Stimulated activated CD8-positive, alpha-beta memory T cell treated with anti-CD3 and anti-CD28 coated beads, Interleukin-7, amount 100 ng/mL, for 48 hours (primary cell): ENCODE measurements around the gene SLC2A4RG.
A peak's percentile ranks its signal among the peaks of the same experiment; 100 is the strongest.

ENCODE experiments used
- DNase-seq, 2 donors: peaks; one replicate each; pipeline ENCODE4 v3.0.0-alpha.2; 2020; ENCODE audit warnings: low read depth in 1 of 2; ENCODE audit errors: extremely low read depth in 1 of 2

SLC2A4RG gene

DNA sequence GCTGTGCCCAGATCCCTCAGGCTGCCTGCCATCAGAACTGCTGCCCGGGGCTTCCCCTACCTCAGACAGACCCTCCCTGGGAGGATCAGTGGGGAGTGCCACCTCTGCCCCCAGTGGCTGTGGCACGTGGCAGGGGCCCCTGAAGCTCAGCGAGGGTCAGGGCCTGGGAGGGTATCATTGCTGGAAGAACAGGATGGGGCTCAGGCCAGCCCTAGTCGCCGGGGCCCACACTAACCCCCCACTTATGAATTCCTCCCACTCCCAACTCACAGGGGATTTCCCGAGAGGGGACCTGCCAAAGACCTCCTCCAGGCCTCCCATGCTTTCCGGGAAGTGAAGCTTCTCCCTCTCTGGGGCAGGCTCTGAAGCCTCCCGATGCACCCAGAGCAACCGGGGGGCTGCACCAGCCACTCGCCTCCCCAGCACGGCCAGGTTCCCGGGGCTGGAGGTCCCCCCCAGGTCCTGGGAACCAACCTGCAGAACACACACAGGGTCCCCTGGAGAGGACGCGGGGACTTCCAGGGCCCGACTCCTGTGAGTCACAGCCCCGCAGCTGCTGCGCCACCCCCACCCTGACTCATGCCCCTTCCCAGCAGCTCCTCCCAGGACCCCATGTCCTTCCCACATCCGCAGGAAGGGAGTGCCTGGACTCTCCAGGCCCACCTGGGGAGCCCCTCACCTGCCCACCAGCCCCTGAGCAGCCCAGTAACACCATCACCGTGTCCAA is 40.7 kb upstream of the SLC2A4RG start:
- peak in 1 of 2 donors; percentile 56 for DNase-seq

DNA sequence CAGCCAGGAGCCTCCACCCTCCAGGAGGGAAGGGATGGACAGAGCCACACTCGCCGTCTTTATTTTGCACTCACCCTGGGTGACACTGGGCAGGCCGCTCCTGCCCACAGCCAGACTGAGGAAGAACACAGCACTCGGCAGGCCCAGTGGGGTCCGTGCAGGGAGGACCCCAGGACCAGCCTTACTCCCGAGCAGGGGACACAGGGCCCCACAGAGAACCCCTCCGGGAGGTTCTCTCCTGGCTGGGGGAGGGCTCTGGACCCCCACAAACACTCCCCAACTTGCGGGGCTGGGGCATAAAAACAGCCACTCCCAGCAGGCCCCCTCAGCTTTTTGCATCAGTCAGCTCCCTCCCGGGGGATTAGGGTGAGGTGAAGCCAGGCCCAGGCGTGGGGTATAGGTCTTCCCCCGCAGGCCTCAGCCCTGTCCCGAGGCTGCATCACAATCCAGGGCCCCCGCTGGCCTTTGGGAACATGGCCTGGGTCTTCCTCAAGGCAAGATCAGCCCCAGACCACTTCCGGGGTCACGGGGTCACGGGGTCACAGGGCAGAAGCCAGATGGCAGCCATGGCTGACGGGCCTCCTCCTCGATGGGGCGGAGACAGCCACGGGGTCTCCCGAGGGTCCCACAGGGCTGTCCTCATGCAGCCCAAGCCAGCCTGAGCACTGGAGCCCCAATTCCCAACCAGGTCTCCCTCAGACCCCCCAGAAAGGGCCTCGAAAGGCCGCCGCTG is 39.9 kb upstream of the SLC2A4RG start:
- no peak for DNase-seq

GRCh38 chr20:63700199-63701050 is 39.2 kb upstream of the SLC2A4RG start:
- no peak for DNase-seq

DNA sequence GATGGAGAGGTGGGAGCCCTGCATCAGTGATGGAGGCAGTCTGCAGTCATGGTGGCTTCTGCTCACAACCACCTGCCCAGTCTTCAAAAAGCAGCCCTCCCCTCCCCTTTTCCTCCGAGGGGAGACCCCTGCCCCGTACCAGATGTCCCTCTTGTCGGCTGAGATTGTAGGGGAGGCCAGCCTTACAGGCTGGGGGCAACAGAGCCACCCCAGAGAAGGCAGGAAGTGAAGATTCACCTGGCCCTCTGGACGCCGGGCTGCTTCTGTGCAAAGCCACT is 38.6 kb upstream of the SLC2A4RG start:
- DNase-seq = no peak

GRCh38 chr20:63701329-63702035 is 38.1 kb upstream of the SLC2A4RG start:
- DNase-seq = no peak

DNA sequence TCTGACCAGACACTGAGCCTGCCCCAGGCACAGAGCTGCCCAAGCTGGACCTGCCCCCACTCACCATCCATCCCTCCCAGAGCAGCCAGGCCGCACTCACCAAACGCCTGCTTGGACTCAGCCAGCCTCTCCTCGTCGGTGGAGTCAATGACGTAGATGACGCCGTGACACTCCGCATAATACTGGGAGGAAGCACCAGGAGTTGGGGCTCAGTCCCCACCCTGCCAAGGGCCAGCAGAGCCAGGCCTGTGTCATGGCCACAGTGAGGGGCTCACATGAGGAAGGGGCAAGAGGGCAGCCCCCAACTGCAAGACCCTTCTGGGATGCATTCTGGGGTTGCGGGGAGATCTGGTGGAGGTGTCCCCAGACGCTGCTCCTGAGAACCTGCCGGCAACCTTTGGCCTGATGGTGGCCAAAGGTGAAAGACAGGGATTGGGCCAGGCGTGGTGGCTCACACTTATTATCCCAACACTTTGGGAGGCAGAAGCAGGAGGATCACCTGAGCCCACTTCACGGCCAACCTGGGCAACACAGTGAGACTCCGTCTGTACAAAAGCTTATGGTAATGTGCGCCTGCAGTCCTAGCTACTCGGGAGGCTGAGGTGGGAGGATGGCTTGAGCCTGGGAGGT is 37.4 kb upstream of the SLC2A4RG start:
- no peak for DNase-seq

GRCh38 chr20:63702751-63703470 is 36.7 kb upstream of the SLC2A4RG start:
- DNase-seq = no peak

DNA sequence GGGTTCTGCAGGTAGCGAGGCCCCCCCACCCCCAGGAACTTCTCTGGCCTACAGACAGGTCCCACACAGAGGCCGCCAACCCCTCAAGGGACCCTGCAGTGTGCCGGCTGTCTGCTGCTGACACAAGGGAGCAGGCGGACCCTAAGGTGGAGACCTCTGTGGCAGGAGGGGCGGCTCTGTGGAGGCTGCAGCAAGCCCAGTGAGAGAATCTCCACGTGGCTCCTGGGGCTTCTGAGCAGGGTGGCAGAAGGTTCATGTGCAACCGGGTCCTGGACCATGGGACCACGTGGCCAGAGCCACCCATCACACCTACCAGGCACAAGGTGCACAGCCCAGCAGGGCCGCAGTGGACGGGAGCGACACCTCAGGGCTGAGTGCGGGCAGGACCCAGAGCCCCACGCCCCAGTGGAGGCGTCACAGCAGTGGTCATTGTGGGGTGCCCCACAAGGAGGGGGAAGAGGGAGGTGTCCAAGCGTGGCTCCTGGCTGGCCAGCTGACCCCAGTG is 36.1 kb upstream of the SLC2A4RG start:
- no peak for DNase-seq

- DNase-seq = no peak
These were observed 35.4 kb upstream of the SLC2A4RG start for GRCh38 chr20:63703976-63704748.

DNA sequence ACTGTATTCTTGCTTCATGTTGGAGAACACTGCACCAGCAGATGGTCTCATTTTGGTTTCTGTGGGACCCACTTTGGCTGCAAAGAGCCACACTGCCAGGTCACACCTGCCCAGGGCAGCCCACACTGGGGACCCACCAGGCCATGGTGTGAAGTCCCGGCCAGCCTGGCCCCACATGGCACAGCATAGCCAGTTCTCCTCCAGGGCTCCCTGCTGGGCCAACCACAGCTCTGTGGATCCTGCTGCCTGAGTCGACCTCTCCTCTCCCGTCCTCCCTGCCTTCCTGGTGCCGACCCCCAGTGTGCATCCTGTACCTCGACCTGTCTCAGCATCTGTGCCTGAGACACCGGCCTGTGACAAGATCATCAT is 34.8 kb upstream of the SLC2A4RG start:
- DNase-seq = no peak

DNA sequence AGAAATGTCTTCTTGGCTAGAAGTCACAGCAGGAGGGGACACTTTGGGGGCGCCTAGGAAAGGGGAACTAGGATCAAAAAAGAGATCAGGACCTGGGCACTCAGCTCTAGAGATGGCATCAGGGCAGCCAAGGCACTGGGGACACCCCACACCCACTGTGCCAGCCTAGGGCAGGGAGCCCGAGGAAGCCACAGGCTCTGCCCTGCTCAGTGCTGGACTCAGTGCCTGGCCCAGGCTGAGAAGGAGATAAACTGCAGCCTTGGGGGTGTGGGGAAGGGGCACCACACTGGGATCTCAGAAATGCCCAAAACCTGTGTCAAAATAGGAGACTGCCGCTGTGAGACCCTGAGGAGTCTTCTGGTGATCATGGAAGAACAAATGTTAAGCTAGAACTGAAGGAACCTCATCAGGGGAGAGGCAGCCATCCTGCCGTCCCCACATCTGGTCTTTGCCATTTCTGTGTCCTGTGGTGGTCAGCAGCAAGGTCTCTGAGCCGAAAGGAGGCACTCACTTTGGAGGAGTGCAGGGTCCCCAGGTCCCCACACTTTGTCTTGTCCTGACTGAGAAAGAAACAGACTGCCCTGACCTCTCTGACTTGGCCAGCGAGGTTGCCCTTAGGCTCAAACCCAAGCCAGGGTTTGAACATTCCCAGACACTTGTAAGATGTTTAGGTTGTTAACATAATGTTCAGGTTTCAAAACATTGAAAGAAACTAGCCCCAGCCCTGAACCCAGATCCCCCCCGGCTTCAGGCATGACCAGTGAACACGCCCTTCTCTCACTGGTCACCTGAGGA is 34.1 kb upstream of the SLC2A4RG start:
- DNase-seq = no peak

DNA sequence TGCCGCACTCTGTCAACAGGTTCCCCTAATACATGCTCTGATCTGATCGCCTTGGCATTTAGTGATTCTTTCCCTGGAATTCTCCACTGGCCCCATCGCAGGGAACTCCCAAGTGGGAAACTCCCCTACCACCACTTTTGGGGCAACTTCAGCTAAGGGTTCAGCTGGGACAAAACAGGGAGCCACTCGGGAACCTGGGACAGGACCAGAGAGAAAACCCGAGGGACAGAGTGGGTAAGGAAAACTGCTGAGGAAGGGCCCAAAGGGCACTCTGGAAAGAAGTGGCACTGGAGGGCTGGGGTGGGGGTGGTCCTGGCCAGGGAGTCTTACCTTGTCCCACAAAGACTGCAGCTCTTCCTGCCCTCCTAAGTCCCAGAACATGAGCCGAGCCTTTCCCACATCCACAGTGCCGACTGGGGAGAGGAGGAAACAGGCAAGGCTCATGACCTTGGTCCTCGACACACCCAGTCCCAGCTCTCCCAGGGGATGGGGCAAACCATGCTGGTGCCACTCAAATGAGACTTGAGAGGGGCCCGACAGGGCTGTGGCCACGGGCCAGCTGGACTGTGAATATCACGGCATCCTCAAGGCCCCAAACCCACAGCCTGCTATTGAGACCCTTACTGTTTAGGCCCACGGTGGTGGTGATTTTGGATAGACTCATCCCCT is 33.4 kb upstream of the SLC2A4RG start:
- no peak for DNase-seq

GRCh38 chr20:63706852-63707557 is 32.6 kb upstream of the SLC2A4RG start:
- no peak for DNase-seq

DNA sequence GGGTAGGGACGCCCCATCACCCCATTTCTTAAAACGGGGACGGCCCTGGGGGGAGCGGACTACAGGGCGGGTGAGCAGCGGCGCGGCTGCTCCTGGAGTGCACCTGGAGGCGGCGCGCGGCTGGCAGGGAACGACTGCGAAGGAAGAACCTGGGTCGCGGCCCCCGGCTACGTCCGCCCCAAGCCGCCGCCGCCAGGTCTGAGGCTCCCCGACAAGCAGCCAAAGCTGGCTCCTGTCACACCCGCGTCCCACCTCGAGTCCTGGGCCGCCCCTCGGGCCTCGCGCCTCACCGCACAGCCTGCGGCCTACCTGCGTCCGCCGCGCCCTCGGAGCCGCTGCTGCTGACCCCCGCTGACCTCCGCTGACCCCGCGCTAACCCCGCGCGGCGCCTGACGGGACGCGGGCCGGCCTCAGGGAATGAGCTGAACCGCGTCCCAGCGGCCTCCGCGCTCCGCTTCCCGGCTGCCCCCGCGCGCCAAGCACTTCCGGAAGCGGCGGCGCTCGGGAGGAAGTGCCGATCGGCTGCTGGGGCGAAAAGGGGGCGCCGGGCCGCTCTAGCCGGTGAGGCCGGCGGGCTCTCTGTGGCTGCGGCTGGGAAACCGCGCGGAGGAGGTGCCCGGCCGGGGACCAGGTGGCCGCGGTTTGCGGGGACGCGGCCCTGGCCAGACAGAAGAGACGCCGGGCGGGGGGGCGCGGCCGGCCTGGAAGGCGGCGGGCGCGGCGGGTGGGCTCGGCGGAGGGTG is 31.8 kb upstream of the SLC2A4RG start, which contains the start of the genes ARFRP1 and ZGPAT:
ARFRP1 (minus strand) TSS at position 419 of the 743 bp plus-strand sequence. CDS start 885 bp downstream, outside the sequence.
ZGPAT (plus strand) TSS at position 482 of the 743 bp plus-strand sequence. CDS start 542 bp downstream, outside the sequence.
- peak; percentile 77 to 82 for DNase-seq

GRCh38 chr20:63708301-63709148 is 31.1 kb upstream of the SLC2A4RG start:
- no peak for DNase-seq
